ENCODE results near the gene NEAT1.
A peak's percentile ranks its signal among the peaks of the same experiment; 100 is the strongest.

Gene NEAT1

GRCh38 chr11:65473278-65473860 lies 50.8 kb downstream of the NEAT1 start:
- no peaks in the 10 kb centered on the region for H3K9me2 ChIP-seq (replicated peaks; ENCODE audit: insufficient read depth, low read length)
- H3K27me3 ChIP-seq (replicated peaks; ENCODE audit: insufficient read depth, low read length), result no peaks in the 10 kb centered on the region
- no peak overlapping the region for H3K4me3 ChIP-seq (ENCODE audit: low read length)
- peaks cover 24% of the 10 kb centered on the region for H3K79me2 ChIP-seq (ENCODE audit: low read length)
- H3K9me3 ChIP-seq (replicated peaks; ENCODE audit: insufficient read depth, low read length), result no peaks in the 10 kb centered on the region
- H3K4me2 ChIP-seq (ENCODE audit: low read depth, low read length), result no peak overlapping the region
- no peak for TF ChIP-seq EZH2phosphoT487 (IDR thresholded peaks at IDR 0.05; ENCODE audit: low read length)
- TF ChIP-seq EZH2 (optimal IDR thresholded peaks at IDR 0.05; ENCODE audit: low read depth, low read length), result no peak
- TF ChIP-seq CTCF (IDR thresholded peaks at IDR 0.05; ENCODE audit: low read length), result no peak
- H3K36me3 ChIP-seq (replicated peaks; ENCODE audit: insufficient read depth, low read length), result no peaks in the 10 kb centered on the region
- H3K9ac ChIP-seq (ENCODE audit: low read length), result no peak overlapping the region
- no peak overlapping the region for H2AFZ ChIP-seq (ENCODE audit: low read length)
- H3K27ac ChIP-seq (ENCODE audit: low read length), result peak overlapping the region; percentile 93; the same call in 1 of the 2 replicates
- H3K4me1 ChIP-seq (ENCODE audit: low read length), result peaks cover 33% of the 10 kb centered on the region
- DNase-seq, result no peak
- H4K20me1 ChIP-seq (ENCODE audit: insufficient read depth, low read length), result no peaks in the 10 kb centered on the region
- peaks cover 50% of the 10 kb centered on the region for H3F3A ChIP-seq (ENCODE audit: insufficient read depth, low read length)

GRCh38 chr11:65474864-65475263 lies 52.3 kb downstream of the NEAT1 start:
- peak overlapping the region; percentile 14; the same call in 1 of the 2 replicates for H3K27ac ChIP-seq (ENCODE audit: low read length)
- H3K4me3 ChIP-seq (ENCODE audit: low read length), result no peak overlapping the region
- H3K9me3 ChIP-seq (replicated peaks; ENCODE audit: insufficient read depth, low read length), result no peaks in the 10 kb centered on the region
- no peak for TF ChIP-seq EZH2 (optimal IDR thresholded peaks at IDR 0.05; ENCODE audit: low read depth, low read length)
- no peak for TF ChIP-seq EZH2phosphoT487 (IDR thresholded peaks at IDR 0.05; ENCODE audit: low read length)
- TF ChIP-seq CTCF (IDR thresholded peaks at IDR 0.05; ENCODE audit: low read length), result no peak
- no peak overlapping the region for H2AFZ ChIP-seq (ENCODE audit: low read length)
- H3K36me3 ChIP-seq (replicated peaks; ENCODE audit: insufficient read depth, low read length), result no peaks in the 10 kb centered on the region
- no peak overlapping the region for H3K4me2 ChIP-seq (ENCODE audit: low read depth, low read length)
- no peak for DNase-seq
- H4K20me1 ChIP-seq (ENCODE audit: insufficient read depth, low read length), result no peaks in the 10 kb centered on the region
- peaks cover 28% of the 10 kb centered on the region for H3K79me2 ChIP-seq (ENCODE audit: low read length)
- peaks cover 52% of the 10 kb centered on the region for H3F3A ChIP-seq (ENCODE audit: insufficient read depth, low read length)
- no peaks in the 10 kb centered on the region for H3K27me3 ChIP-seq (replicated peaks; ENCODE audit: insufficient read depth, low read length)
- H3K9me2 ChIP-seq (replicated peaks; ENCODE audit: insufficient read depth, low read length), result no peaks in the 10 kb centered on the region
- H3K9ac ChIP-seq (ENCODE audit: low read length), result no peak overlapping the region
- H3K4me1 ChIP-seq (ENCODE audit: low read length), result peaks cover 31% of the 10 kb centered on the region

- DNase-seq, result no peak
- H3K9me3 ChIP-seq (replicated peaks; ENCODE audit: insufficient read depth, low read length), result no peaks in the 10 kb centered on the region
- no peaks in the 10 kb centered on the region for H3K27me3 ChIP-seq (replicated peaks; ENCODE audit: insufficient read depth, low read length)
- peak overlapping the region; percentile 95 for H3K4me2 ChIP-seq (ENCODE audit: low read depth, low read length)
- peak overlapping the region; percentile 99 for H3K9ac ChIP-seq (ENCODE audit: low read length)
- no peaks in the 10 kb centered on the region for H3K36me3 ChIP-seq (replicated peaks; ENCODE audit: insufficient read depth, low read length)
- peaks cover 26% of the 10 kb centered on the region for H3K79me2 ChIP-seq (ENCODE audit: low read length)
- TF ChIP-seq EZH2 (optimal IDR thresholded peaks at IDR 0.05; ENCODE audit: low read depth, low read length) (no peak), EZH2phosphoT487 (IDR thresholded peaks at IDR 0.05; ENCODE audit: low read length) (no peak)
- peaks cover 25% of the 10 kb centered on the region for H3K4me1 ChIP-seq (ENCODE audit: low read length)
- peak overlapping the region; percentile 98 for H3K27ac ChIP-seq (ENCODE audit: low read length)
- no peak overlapping the region for H2AFZ ChIP-seq (ENCODE audit: low read length)
- H3F3A ChIP-seq (ENCODE audit: insufficient read depth, low read length), result peaks cover 41% of the 10 kb centered on the region
- no peaks in the 10 kb centered on the region for H3K9me2 ChIP-seq (replicated peaks; ENCODE audit: insufficient read depth, low read length)
- peak overlapping the region; percentile 86 for H3K4me3 ChIP-seq (ENCODE audit: low read length)
- H4K20me1 ChIP-seq (ENCODE audit: insufficient read depth, low read length), result no peaks in the 10 kb centered on the region
These were observed 54.1 kb downstream of the NEAT1 start for GRCh38 chr11:65476632-65477148.
